Measurements from ENCODE around the gene STXBP5L.
"Not testable (repeated sequence)": the region's sequence is repeated elsewhere in the genome, so short reads cannot be mapped to it uniquely, and the experiment has no call there.

Gene STXBP5L

GRCh38 chr3:121431726-121432517 is 523.9 kb downstream of the STXBP5L start:
- no peak for DNase-seq (ENCODE audit: low spot score)

GRCh38 chr3:121436074-121436473 is 528.1 kb downstream of the STXBP5L start:
- DNase-seq (ENCODE audit: low spot score): no peak

- no peak for DNase-seq (ENCODE audit: low spot score)
Measured at GRCh38 chr3:121436641-121437040, 528.6 kb downstream of the STXBP5L start.

GRCh38 chr3:121443456-121443855 is 535.5 kb downstream of the STXBP5L start:
- no peak for DNase-seq (ENCODE audit: low spot score)

- DNase-seq (ENCODE audit: low spot score): not testable (repeated sequence)
Measured at GRCh38 chr3:121451752-121452151, 543.7 kb downstream of the STXBP5L start.

- no peak for DNase-seq (ENCODE audit: low spot score)
Measured at GRCh38 chr3:121462565-121462964, 554.6 kb downstream of the STXBP5L start.

GRCh38 chr3:121463745-121464144 is 555.7 kb downstream of the STXBP5L start:
- no peak for DNase-seq (ENCODE audit: low spot score)

GRCh38 chr3:121467085-121467484 is 559.1 kb downstream of the STXBP5L start:
- no peak for DNase-seq (ENCODE audit: low spot score)

GRCh38 chr3:121473001-121473400 is 565.0 kb downstream of the STXBP5L start:
- no peak for DNase-seq (ENCODE audit: low spot score)

All from iPS-NIHi11 (cell line).